ENCODE results near the gene ADRB2.

- TF ChIP-seq RARB (CRISPR knock-in tag; IDR thresholded peaks at IDR 0.05) (no peak), CREB5 (CRISPR knock-in tag; IDR thresholded peaks at IDR 0.05; ENCODE audit: low read depth) (no peak), ARNTL (CRISPR knock-in tag; IDR thresholded peaks at IDR 0.05; ENCODE audit: borderline replicate concordance, low read depth) (no peak), TOX (CRISPR knock-in tag; IDR thresholded peaks at IDR 0.05; ENCODE audit: borderline replicate concordance) (no peak), PATZ1 (CRISPR knock-in tag; IDR thresholded peaks at IDR 0.05; ENCODE audit: borderline replicate concordance) (no peak), TCF4 (CRISPR knock-in tag; IDR thresholded peaks at IDR 0.05; ENCODE audit: borderline replicate concordance) (no peak), ZFP30 (CRISPR knock-in tag; IDR thresholded peaks at IDR 0.05) (no peak), CSRNP3 (CRISPR knock-in tag; IDR thresholded peaks at IDR 0.05) (no peak), ISL1 (CRISPR knock-in tag; IDR thresholded peaks at IDR 0.05) (no peak)
Observed at GRCh38 chr5:148873120-148873519, 46.7 kb downstream of the ADRB2 start.
